Keratinocyte (primary cell): Measurements from ENCODE around the gene AKR1A1. TPM values are rescaled to one million over a fixed set of nuclear protein-coding genes. Genes with fewer than 3 reads are reported as not detected.

Source experiments
- DNase-seq: peaks from one replicate; pipeline ENCODE4 v3.0.0-alpha.2; 2011; ENCODE audit warnings: low read depth, missing footprints, low spot score
- FAIRE-seq: peaks from 2 replicates; lab custom pipeline; 2011; peaks lifted over from hg19 to GRCh38; lab: Jason Lieb, UNC
- H2AFZ ChIP-seq: 2 replicates; pipeline ENCODE4 v1.6.0; 2012; ENCODE audit warnings: low read length, control low read depth, inconsistent platforms; ENCODE audit not compliant: control insufficient read depth
- H3K27ac ChIP-seq: 2 replicates; pipeline ENCODE4 v1.5.1; 2011; ENCODE audit warnings: low read length; ENCODE audit not compliant: control insufficient read depth, insufficient read depth
- H3K27me3 ChIP-seq: 3 replicates; pipeline ENCODE4 v1.6.0; 2011; ENCODE audit warnings: low read length; ENCODE audit not compliant: control insufficient read depth, insufficient read depth; ENCODE audit errors: extremely low read depth
- H3K36me3 ChIP-seq, 2 experiments: 2 replicates in 1 of 2; 3 replicates in 1 of 2; pipeline ENCODE4 v1.5.1; 2011; ENCODE audit warnings: low read length in 2 of 2, mild to moderate bottlenecking in 1 of 2; ENCODE audit not compliant: control insufficient read depth in 2 of 2, insufficient read depth in 2 of 2; ENCODE audit errors: extremely low read depth in 1 of 2
- H3K4me1 ChIP-seq: 3 replicates; pipeline ENCODE4 v1.5.1; 2011; ENCODE audit warnings: low read length; ENCODE audit not compliant: control insufficient read depth, insufficient read depth; ENCODE audit errors: extremely low read depth
- H3K4me2 ChIP-seq: 3 replicates; pipeline ENCODE4 v1.6.0; 2011; ENCODE audit warnings: low read depth, low read length; ENCODE audit not compliant: control insufficient read depth, insufficient read depth; ENCODE audit errors: extremely low read depth
- H3K4me3 ChIP-seq, 3 experiments: fragments of 200-600 bp in 1 of 3; sonication (generic) in 1 of 3; 2 replicates in 2 of 3; 3 replicates in 1 of 3; pipeline ENCODE4 v1.5.1; 2011 to 2016; ENCODE audit warnings: low read length in 3 of 3, mild to moderate bottlenecking in 3 of 3, control low read depth in 2 of 3, inconsistent platforms in 1 of 3, low read depth in 1 of 3, mixed read lengths in 1 of 3, mixed run types in 1 of 3, moderate library complexity in 1 of 3; ENCODE audit not compliant: control insufficient read depth in 2 of 3, insufficient read depth in 2 of 3; ENCODE audit errors: extremely low read depth in 1 of 3
- H3K79me2 ChIP-seq: 2 replicates; pipeline ENCODE4 v1.6.0; 2012; ENCODE audit warnings: low read length; ENCODE audit not compliant: control insufficient read depth, insufficient read depth
- H3K9ac ChIP-seq: 3 replicates; pipeline ENCODE4 v1.6.0; 2011; ENCODE audit warnings: low read length; ENCODE audit not compliant: control insufficient read depth, insufficient read depth; ENCODE audit errors: extremely low read depth
- H3K9me1 ChIP-seq: 3 replicates; pipeline ENCODE4 v1.6.0; 2011; ENCODE audit warnings: low read length; ENCODE audit not compliant: control insufficient read depth, insufficient read depth; ENCODE audit errors: extremely low read depth
- H3K9me3 ChIP-seq: 2 replicates; pipeline ENCODE4 v1.5.1; 2012; ENCODE audit warnings: low read depth, low read length; ENCODE audit not compliant: control insufficient read depth
- H4K20me1 ChIP-seq: 3 replicates; pipeline ENCODE4 v1.6.0; 2011; ENCODE audit warnings: low read length; ENCODE audit not compliant: control insufficient read depth, insufficient read depth; ENCODE audit errors: extremely low read depth
- CTCF ChIP-seq, 3 experiments: IDR thresholded peaks in 1 of 3; conservative IDR thresholded peaks in 1 of 3; optimal IDR thresholded peaks in 1 of 3; 2 replicates in 2 of 3; 3 replicates in 1 of 3; pipeline versions ENCODE3 to v1.5.1; 2011; ENCODE audit warnings: low read length in 3 of 3, mild to moderate bottlenecking in 3 of 3, moderate library complexity in 2 of 3, control low read depth in 1 of 3, inconsistent platforms in 1 of 3; ENCODE audit not compliant: insufficient read depth in 2 of 3; ENCODE audit errors: extremely low read depth in 1 of 3
- EZH2 ChIP-seq: IDR thresholded peaks from one replicate; pipeline ENCODE4 v1.6.1; 2012; ENCODE audit warnings: inconsistent platforms, mild to moderate bottlenecking, low read length, moderate library complexity
- dilution Hi-C: fragments of 300-500 bp; cut with MboI; formaldehyde crosslinking; loops from one replicate; pipeline ENCODE4 v1.7.0; 2020; ENCODE audit warnings: low sequenced_read_pairs; ENCODE audit not compliant: extremely low pct_ligation_motif_present
- polyA plus RNA-seq, 5 experiments: library from polyadenylated mRNA; depleted of rRNA in 3 of 5; stranded (reverse) in 3 of 5; stranded (forward) in 1 of 5; unstranded in 1 of 5; fragments of >200 nt; gene quantifications; 1 replicate in 1 of 5; 2 replicates in 3 of 5; 3 replicates in 1 of 5; pipeline versions ENCODE4 v1.2.1 to v1.2.3, GENCODE V29; 2011 to 2012; ENCODE audit warnings: missing spikeins in 2 of 5, low read depth in 1 of 5, low replicate concordance in 1 of 5

The AKR1A1 gene
- polyA plus RNA-seq, 1 donor (not counting 4 experiments of a cell fraction or from before 2014, with no cell fraction given) = 107 TPM

- Histone ChIP-seq H3K9me1 (no peaks in the 10 kb centered on the region), H3K9me3 (no peaks in the 10 kb centered on the region), H3K4me2 (peak overlapping the region; percentile 100), H3K79me2 (peaks cover 11% of the 10 kb centered on the region), H3K27ac (peak overlapping the region; percentile 79), H3K4me3 (peak overlapping the region in 1 of 3 experiments; percentile 84), H3K4me1 (peaks cover 23% of the 10 kb centered on the region), H3K27me3 (no peaks in the 10 kb centered on the region), H3K9ac (peak overlapping the region; percentile 82), H2AFZ (no peak overlapping the region), H3K36me3 (peaks cover 4 to 6% of the 10 kb centered on the region in 2 experiments), H4K20me1 (no peaks in the 10 kb centered on the region)
- dilution Hi-C loops = no loop called here
- no peak for DNase-seq
- TF ChIP-seq CTCF (optimal IDR thresholded peaks at IDR 0.05 in 1 of 3, IDR thresholded peaks at IDR 0.05 in 1 of 3, conservative IDR thresholded peaks at IDR 0.05 in 1 of 3; ENCODE audit: extremely low read depth in 1 of 3, insufficient read depth in 2 of 3, low read length in 3 of 3) (no peak), EZH2 (no peak)
- FAIRE-seq = peak; percentile 63
Observed at GRCh38 chr1:45552331-45552730, 1.7 kb downstream of the AKR1A1 start.

- dilution Hi-C loops = no loop called here
- FAIRE-seq = no peak
- no peak overlapping the region for H2AFZ ChIP-seq
- no peaks in the 10 kb centered on the region for H3K9me1 ChIP-seq
- H4K20me1 ChIP-seq = no peaks in the 10 kb centered on the region
- TF ChIP-seq EZH2 (no peak), CTCF (optimal IDR thresholded peaks at IDR 0.05 in 1 of 3, IDR thresholded peaks at IDR 0.05 in 1 of 3, conservative IDR thresholded peaks at IDR 0.05 in 1 of 3; ENCODE audit: extremely low read depth in 1 of 3, insufficient read depth in 2 of 3, low read length in 3 of 3) (no peak)
- H3K9ac ChIP-seq = no peak overlapping the region
- no peak overlapping the region for H3K4me3 ChIP-seq
- no peak overlapping the region for H3K27ac ChIP-seq
- no peak for DNase-seq
- no peak overlapping the region for H3K4me2 ChIP-seq
- H3K4me1 ChIP-seq = peaks cover 28% of the 10 kb centered on the region
- peaks cover 11% of the 10 kb centered on the region for H3K79me2 ChIP-seq
- H3K27me3 ChIP-seq = no peaks in the 10 kb centered on the region
- no peaks in the 10 kb centered on the region for H3K9me3 ChIP-seq
- peaks cover 4 to 6% of the 10 kb centered on the region in 2 experiments for H3K36me3 ChIP-seq
Observed at GRCh38 chr1:45554198-45554597, 3.6 kb downstream of the AKR1A1 start.
